HG03095 (cell line): Measurements from ENCODE around the gene CTNNAL1.

ENCODE experiments used
- ATAC-seq: cut with Tn5 transposase; IDR thresholded peaks from one replicate; pipeline ENCODE4 v1.9.1; 2021; ENCODE audit warnings: moderate library complexity; ENCODE audit not compliant: unreplicated experiment

Gene CTNNAL1

DNA sequence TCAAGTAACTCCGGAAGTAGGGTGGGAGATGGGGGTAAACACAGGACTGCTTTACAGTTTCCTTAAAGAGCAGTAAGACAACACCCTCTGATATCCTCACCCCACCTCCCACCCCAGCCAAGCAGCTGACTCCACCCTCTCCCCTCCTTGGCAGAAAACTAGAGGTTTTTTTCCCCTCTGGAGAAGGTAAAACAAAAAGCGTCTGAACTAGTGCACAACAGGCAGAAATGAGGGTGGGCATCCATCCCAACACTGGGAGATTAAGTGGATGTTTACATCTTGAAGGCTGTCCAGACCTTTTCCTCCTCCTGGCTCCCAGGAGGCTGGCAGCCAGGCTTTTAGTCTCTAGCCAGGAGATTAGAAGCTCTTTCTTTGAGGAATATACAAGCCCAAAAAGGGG is 13.9 kb upstream of the CTNNAL1 start:
- ATAC-seq = no peak

DNA sequence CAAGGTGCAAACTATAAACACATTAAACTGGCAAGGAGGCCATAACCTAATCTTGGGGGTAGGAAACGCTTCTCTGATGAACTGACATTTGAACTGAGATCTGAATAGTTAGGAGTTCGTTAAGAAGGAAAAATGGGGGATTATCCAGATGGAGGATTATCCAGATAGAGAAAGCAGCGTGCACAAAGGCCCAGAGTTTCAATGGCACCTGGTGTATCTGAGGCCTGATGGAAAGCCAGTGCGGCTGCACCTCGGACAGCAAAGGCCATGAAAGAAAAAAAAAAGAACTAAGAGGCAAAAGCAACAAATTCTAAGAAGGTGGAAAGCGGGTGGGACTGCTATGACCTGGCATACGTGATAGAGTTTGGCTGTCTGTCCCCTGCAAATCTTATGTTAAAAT is 13.0 kb upstream of the CTNNAL1 start:
- ATAC-seq = no peak

DNA sequence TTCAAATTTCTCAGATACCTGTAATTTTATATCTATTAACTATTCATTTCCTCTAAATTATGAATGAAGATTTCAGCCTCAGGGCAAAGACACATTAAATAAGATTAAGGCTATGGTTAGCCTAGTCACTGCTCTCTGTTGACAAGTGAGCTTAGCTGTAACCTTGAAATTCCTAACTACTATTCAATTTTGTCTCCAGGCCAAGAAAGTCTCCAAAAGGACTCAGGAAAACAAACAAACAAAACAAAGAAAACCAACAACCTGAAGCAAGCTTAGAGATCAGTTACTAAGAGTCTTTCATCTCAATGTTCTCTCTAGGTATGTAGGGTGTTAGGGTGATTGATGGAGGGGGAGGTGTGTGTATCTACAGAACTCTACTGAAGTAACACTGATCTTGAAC is 9.6 kb upstream of the CTNNAL1 start:
- no peak for ATAC-seq

DNA sequence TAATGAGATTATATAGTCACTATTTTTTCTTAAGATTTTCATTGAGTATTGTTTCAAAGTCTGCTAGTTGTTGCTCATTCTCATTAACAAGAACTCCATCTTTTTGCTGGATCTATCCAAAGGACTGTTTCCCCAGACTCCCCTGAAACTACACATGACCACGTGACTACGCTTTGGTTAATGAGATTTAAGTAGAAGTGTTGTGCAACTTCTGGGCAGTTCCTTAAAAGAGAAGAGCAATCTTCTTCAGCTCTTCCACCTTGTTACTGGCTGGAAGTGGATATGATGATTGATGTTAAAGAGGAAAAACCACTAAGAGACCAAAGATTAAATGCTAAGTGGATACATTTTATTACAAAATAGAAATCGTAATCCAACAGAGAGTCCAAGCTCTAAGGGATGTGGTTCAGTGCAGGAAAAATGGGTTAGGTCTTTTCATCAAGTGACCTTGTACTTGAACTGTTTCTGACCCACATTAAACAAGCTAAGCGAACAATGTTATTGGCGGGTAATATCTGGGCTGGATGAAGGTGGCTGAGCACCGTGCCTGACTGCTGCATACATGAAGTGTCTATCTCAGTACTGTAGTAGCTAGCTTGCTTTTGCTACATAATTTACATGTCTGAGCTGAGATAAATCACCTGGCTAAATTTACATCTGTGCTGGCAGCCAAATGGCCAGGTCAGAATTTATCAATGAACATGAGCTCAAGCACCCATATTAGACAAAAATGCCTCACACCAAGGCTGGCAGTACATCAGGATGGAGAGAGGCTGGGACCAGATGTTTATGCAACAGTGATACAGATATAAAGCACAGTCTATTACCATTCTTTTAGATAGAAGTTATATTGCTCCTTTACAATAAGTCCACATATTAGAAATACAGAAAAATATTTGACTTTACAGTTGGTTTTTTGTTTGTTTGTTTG is 7.5 kb upstream of the CTNNAL1 start:
- ATAC-seq = no peak

DNA sequence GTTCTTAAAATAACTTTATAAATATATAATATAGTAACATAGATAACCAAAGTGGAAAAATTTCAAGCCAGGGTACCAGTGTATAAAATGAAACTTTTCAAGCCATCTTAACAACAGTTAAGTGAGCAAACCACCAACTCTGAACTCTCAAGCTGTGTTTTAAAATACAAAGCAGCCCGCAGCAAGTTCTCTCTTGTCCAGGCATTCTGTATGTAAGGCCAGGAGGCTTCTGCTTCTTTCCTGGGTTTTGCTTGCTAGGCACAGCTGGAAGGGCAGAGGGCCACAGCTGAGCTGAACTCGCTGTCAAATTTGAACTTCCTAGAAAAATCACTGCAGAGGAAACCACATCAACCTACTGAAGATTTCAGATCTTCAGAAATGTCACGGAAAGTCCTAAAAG is 6.8 kb upstream of the CTNNAL1 start:
- no peak for ATAC-seq

DNA sequence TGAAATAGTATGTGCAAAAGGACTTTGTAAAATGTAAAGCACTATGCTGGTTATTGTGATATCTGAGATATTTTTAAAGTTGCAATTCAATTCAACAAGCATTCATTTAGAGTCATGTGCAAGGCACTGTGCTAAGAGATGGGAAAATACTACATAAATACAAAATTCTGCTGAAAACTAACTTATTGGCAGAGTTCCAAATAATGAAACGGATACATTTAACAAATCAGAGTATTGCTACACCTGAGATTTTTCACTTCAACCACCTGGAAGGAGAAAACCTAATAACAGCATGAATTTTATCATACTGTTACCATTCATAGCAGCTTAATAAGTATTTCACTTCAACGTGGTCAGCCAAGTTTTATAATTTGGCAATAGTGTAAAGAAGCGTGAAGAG is 6.1 kb upstream of the CTNNAL1 start:
- ATAC-seq = no peak

DNA sequence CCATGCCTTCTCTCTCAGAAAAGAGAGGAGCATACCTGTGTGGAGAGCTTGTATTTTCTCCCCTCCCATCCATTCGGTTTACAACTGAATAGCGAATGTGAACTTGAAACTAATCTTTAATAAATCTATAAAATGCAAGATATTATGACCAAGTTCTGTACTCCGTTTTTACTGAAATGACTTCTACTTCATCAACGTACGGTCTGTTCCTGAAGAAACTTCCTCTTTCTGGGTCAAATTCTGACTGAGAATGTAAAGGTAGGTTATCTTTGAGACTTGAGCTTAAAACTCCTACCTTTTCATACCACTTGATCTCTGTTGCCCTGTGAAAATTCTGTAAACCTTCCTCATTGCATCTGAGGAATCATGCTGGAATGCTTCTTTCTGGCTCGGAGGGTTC is 4.2 kb upstream of the CTNNAL1 start:
- ATAC-seq = peak; percentile 37

DNA sequence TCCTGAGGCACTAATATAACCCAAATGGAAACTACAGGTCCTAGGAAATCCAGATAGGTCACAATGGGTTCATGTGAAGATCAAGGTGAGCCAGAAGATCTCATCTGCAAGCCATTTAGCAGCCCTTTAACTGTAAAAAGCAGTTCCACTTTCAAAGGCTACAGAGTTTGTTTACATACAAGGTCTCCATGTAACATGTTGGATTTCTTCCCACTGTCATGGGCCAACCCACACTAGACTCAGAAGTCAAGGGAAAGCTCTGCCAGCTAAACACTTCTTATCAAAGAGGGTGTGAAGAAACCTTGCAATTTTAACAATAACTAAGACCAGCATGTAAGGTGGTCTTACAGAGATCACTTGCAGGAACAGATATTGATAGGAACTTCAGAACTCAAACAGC is 3.8 kb upstream of the CTNNAL1 start:
- no peak for ATAC-seq

DNA sequence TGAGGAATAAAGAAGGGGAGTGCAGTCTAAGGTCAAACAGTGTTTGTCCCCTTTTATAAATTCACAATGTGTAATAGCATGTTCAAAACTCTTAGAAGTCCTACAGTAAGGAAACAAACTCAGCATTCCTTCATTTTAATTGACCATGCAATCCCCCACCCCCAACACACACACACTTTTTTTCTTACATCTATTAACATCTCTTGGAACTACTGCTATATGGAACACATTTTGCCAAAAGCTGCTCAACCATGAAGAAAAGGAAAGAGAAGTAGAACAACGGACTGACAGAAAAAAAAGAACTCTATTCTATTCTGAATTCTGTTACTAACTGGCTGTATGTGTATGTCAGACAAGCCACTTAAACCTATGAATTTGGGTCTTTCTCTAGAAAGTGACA is 2.8 kb upstream of the CTNNAL1 start:
- no peak for ATAC-seq

DNA sequence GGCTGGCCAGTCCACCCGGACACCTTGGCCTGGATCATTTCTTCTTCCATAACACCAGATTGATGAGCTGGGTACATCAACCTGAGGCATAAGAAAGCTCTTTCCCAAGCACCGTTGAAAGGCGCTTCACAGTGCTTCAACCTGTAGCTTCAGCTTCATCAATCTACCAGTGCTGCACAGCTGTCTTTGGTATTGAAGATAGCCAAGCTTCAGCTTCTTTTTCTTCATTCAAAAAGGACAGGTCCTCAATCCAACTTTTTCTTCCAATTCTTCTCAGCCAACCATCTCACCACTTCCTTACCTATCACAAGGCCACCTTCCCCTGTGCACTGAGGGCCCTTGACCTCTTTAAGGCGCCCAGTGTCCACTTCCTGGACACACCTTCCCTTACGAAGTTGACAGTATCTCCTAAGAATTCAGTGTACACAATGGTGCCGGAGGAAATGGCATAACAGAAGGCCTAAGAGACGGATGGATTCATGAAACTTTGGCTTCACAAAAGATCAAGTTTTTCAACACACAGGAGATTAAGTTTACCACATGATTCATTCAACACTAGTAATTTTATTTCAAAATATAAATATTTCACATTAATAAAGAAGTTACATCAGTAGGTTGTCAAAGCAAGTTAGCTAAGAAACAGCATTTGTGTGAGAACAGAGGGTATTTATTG is 1.4 kb upstream of the CTNNAL1 start:
- ATAC-seq = no peak

DNA sequence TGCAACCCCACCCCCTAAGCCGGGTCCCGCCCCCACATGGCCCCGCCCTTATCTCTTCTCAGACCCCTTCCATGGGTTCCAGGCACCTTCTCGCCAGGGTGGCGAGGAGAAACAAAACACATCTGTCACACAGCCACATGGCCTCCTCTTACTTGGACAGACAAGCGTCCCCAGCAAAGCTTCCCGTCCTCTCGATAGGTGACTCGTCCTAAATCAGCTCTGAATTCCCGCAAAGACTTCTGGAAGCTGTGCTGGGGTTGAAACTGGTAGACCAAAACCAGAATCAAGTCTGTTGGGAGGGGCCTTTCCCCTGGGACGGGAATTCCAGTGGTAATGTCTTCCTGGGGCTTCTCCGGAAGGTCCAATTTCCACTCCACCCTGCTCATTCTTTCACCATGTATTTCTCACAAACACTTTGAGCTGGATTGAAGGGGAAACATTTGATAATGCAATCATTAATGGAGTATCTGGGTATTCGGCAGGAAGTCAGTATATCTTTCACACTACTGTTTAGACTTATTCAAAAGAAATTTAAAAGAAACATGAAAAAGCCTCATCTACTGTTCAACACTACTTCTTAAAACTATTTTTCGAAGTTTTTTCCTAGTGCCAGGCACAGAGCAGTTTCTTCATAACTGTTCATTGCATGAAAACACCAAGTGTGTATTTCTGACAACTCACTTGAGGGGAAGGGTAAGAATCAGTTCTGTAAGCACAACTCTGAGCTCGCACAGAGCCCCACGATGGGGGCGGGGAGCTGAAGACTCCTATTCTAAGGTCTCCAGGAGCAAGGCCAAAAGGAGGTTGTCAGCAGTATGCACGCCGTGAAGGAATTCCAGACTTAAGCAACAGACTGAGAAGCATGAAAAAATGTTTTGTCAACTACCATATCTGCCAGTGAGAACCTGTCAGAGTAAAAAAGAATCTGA is 644 bp upstream of the CTNNAL1 start:
- ATAC-seq = no peak

DNA sequence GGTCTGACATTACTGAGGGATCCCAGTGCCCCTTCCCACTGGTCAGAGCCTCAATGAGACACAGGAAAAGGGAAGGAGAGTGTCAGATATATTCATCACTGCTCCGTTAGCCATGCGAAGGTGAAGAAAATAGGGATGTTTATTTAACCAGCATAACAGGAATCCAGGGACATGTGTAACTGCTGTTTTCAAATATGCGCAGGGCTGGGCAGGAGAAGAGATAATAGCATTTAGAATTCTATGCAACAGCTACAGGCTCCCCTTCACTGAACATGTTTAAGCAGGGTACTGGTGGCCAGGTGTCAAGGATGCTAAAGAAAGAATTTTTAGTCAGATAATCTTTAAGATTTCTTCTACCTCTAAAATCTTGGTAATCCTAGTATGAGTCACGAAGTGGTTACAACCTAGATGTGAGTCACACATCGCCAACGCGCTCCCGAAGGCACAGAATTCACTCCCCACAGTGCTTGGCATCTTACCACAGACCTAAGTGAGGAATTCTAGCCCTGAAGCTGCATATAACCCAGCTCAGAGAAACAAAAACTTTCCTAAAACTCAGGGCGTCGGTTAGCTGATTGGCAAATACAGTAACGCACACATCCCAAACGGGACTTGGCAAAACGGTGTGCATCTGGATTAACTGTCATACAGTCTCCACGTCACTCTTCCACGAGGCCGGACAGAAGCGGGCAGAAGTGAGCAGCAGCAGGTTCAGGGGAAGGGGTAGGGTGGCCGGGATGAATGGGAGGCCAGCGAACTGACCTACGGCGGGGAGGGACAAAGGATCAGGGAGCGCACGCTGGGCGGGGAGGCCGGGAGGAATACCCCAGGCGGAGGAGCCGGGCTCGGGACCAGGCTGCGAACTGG is 1.1 kb downstream of the CTNNAL1 start:
- peak; percentile 16 for ATAC-seq

DNA sequence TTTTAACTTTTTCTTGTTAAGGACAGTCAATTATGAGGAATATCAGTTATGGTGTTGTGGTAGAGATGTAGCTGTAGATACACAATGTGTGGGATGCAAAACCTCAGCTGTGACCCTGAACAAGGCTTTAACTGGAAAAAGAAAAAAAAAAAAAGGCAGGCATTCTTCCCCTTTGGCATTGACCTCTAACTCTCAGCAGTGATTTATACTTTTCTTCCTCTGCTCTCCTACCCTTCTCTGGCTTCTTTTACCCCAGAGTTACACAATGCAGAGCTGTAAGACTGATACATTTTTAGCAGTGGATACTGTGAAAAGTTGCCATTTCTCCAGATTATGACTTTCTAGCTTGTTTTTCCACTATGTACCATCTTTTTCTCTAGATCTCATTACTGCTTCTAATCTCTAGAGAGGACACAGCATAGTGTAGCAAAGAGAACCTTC is 2.0 kb downstream of the CTNNAL1 start:
- ATAC-seq = no peak

DNA sequence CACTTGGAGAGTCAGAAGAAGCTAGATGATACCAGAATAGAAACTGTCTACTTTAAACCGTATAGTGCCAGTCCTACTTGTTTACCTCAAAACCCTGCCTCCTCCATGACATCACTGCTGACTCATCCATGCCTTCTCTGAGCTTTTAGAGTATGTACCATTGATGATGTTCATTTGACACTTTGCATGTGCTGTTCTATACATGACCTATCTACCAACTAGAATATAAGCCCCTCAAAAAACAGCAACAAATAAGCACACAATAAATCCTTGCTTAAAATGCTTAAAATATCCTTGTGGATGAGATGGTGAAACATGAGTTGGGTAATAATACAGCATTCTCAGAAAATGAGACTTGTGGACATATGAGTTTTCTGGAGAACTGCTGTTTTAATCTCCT is 2.6 kb downstream of the CTNNAL1 start:
- peak; percentile 32 for ATAC-seq

DNA sequence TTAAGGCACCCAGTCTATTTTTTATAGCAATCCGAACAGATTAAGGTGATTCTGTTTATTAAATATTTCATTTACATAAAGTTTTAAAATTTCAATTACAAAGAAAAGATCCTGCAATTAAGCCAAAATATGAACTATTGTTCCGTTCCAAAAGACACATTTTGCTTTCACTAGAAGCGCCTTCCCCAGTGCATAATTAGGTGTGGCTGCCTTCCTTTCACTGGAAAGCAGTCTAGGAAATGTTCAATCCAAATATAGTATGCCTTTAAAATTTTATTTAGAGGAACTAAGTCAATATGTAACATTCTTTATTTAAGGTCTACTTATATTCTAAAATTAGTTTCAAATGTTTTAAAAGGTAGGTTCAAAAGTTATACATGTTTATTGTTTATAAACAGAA is 7.6 kb downstream of the CTNNAL1 start:
- ATAC-seq = no peak

DNA sequence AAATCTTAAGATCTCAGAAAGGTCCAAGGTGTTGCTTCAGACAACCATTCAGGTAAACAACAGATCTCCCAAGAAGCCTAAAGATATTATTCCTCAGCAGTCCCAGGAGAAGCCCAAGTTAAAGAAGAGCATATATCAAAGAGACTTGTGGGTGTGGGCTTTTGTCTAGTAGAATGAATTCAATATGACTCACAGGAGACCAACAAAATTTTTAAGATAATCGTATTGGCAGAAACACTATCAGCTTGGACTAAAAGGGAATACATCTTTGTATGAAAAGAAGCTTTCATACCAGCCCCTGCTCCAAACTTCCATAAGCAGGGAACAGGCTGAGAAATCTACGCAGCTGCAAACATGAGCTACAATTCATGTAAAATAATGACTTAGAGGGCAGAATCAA is 10.2 kb downstream of the CTNNAL1 start:
- no peak for ATAC-seq

DNA sequence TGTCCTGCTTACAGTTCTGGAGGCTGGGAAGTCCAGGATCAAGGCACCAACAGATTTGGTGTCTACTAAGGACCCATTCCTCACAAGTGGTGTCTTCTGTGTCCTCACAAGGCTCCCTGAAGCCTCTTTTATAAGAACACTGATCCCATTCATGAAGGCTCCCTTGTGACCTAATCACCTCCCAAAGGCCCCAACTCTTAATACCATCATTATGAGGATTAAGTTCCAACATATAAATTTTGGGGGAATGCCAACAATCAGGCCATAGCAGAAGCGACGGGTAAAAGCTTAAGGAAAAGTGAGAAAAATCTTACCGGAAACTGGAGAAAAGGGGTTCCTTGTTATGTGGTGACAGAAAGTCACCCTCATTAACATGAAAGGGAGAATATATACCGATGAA is 11.2 kb downstream of the CTNNAL1 start:
- no peak for ATAC-seq

DNA sequence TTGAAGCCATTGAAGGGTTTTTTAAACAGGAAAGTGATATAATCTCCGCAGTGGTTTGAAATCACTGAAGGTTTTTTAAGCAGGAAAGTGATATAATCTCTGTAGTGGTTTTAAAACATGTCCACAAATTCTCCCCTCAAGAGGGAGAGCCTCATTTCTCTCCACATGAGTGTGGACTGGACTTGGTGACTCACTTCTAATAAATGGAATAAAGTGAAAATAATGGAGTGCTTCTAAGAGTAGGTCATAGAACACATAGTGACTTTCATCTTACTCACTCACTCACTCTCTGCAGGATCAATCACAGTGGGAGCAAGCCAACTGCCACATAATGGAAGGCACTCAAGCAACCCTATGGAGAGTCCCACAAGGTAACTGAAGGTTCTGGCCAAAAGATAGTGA is 12.0 kb downstream of the CTNNAL1 start:
- ATAC-seq = no peak

DNA sequence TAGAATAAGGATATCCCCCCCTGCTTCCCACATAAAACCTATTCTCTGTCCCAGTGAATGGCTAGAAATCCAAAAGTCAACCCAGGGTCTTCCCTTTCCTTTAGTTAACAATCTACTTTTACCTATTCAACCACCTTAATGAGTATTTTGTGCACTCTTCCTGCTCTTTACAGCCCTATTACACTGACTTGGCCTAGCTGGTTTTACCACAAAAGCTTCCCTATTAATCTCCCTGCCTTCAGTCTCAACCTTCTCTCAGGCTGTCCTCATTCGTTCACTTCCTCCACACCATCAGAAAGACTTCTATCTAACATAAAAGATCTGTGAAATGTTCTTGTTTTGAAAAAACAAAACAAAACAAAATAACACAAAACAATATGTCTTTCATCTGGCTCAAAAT is 16.2 kb downstream of the CTNNAL1 start:
- ATAC-seq = no peak

DNA sequence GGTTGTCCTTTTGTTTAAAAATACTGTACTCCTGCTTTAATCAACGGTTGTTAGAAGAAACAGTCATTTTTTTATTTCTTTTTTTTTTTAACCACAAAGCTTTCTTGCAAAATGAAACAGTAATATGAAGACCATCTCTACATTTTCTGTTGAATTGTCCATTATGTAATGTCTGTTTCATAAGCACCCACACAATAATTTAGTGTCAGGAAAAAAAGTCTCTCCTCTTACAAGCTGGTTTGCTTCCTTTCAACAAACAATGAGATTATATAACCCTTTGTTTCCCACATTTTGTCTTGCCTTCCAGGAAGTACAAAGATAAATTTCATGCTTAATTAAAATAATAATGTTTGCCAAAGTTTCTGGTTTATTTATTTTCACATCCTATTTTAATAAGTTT is 16.7 kb downstream of the CTNNAL1 start:
- no peak for ATAC-seq
